ENCODE measurements around the gene TBC1D22A. TPM values are rescaled to one million over a fixed set of nuclear protein-coding genes. Genes with fewer than 3 reads are reported as not detected.

The TBC1D22A gene
- total RNA-seq, 1 donor from 2014 or later, result 8.9 TPM

DNA sequence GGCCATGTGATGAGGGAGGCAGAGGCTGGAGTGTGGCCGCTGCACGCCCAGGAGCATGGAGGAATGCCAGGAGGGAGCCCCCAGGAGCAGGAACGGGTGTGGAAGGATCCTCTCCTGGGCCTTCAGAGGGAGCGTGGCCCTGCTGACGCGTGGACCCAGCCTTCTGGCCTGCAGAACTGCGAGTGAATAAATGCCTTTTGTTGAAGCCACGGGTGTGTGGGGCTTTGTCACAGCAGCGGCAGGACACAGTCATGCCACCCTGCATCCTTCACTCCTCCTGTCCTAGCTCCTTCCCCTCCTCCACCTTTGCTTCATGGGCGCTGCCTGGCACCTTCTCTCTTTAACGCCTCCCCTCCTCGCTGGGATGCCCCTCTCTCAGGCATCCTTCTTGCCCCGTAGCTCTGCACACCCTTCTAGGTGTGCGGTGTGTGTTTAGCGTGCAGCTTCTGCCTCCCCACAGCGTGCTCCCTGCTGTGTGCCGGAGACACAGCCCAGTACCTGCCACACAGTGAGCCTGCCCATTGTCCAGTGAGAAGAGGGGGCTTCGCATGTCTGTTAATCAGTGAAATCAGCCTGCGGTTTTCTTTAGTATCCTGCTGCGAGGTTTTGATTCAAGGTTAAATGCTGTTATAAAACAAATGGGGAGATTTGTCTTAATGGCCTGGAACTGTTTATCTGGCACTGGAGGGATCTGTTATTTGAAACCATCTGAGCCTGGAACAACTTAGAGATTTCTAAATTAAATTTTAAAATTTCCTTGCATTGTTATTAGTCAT is 459.6 kb downstream of the TBC1D22A start:
- DNase-seq, result no peak

Other genes starting within 250 kb of the TBC1D22A start
- gene CELSR1, start 225.0 kb upstream of the TBC1D22A start, total RNA-seq, result 14.2 TPM
- 24.9 TPM for gene GRAMD4, start 142.3 kb upstream of the TBC1D22A start, total RNA-seq
- 21.7 TPM for gene CERK, start 24.4 kb upstream of the TBC1D22A start, total RNA-seq

Measured in skin of body (tissue), 2 donors.